Heart right ventricle (tissue), 16 donors: ENCODE measurements around the gene LRP5. TPM values are rescaled to one million over a fixed set of nuclear protein-coding genes. Genes with fewer than 3 reads are reported as not detected.

Source experiments
- ATAC-seq, 8 donors: fragments of 200-7000 bp; cut with Tn5 transposase; one replicate each; pipeline ENCODE4 v1.9.1; 2020; ENCODE audit warnings: mild to moderate bottlenecking in 8 of 8, moderate library complexity in 8 of 8, moderate number of reproducible peaks in 1 of 8
- DNase-seq, 2 donors: peaks; one replicate each; pipeline ENCODE4 v3.0.0-alpha.2; 2020
- H3K27ac ChIP-seq, 10 donors: fragments of 200-600 bp; sonication (generic) in 2 of 10; one replicate each; pipeline versions ENCODE4 v1.5.0 to v1.8.0; 2020 to 2022; ENCODE audit warnings: mild to moderate bottlenecking in 3 of 10
- H3K27me3 ChIP-seq, 7 donors: fragments of 200-600 bp; one replicate each; pipeline ENCODE4 v1.8.0; 2021 to 2022; ENCODE audit warnings: mild to moderate bottlenecking in 2 of 7
- H3K36me3 ChIP-seq, 9 donors: fragments of 200-600 bp; sonication (generic) in 1 of 9; one replicate each; pipeline versions ENCODE4 v1.5.0 to v1.8.0; 2020 to 2022; ENCODE audit warnings: mild to moderate bottlenecking in 2 of 9
- H3K4me1 ChIP-seq, 9 donors: fragments of 200-600 bp; sonication (generic) in 1 of 9; one replicate each; pipeline versions ENCODE4 v1.5.0 to v1.8.0; 2020 to 2022; ENCODE audit warnings: mild to moderate bottlenecking in 4 of 9
- H3K4me3 ChIP-seq, 10 donors: fragments of 200-600 bp; sonication (generic) in 2 of 10; one replicate each; pipeline versions ENCODE4 v1.5.0 to v1.8.0; 2020 to 2022; ENCODE audit warnings: mild to moderate bottlenecking in 7 of 10, moderate library complexity in 2 of 10
- H3K9me3 ChIP-seq, 11 donors: fragments of 200-600 bp in 10 of 11; sonication (generic) in 2 of 11; one replicate each; pipeline versions ENCODE4 v1.5.0 to v1.8.0; 2013 to 2022; ENCODE audit warnings: mild to moderate bottlenecking in 2 of 11, control low read depth in 1 of 11, moderate library complexity in 1 of 11
- CTCF ChIP-seq, 9 donors: fragments of 200-600 bp; sonication (generic) in 2 of 9; IDR thresholded peaks; one replicate each; pipeline versions ENCODE4 v1.5.0 to v1.8.0; 2021 to 2022; ENCODE audit warnings: antibody characterized with exemption in 9 of 9, mild to moderate bottlenecking in 5 of 9, moderate library complexity in 1 of 9
- WGBS, 2 donors: extraction: QIAGEN DNeasy Blood & Tissue Kit; methylation state at CpG; one replicate each; pipeline ENCODE4 v1.1.7; 2013; ENCODE audit warnings: inconsistent platforms in 1 of 2; 5-methylcytosine and 5-hydroxymethylcytosine counted together
- intact Hi-C, 10 donors: fragments of 100-400 bp; cut with DNase I; formaldehyde crosslinking; loops; one replicate each; pipeline versions ENCODE4 v1.11.1 to v1.14.2; 2022
- polyA plus RNA-seq, 2 donors: library from polyadenylated mRNA; stranded (reverse); fragments of 200-250 nt; gene quantifications; one replicate each; pipeline ENCODE4 v1.2.3, GENCODE V29; 2013
- total RNA-seq, 10 donors: library from RNA; stranded (reverse); fragmentation: NEBNext Ultra II Directional in 3 of 10; extraction: Animal tissue kit (Norgen Biotek cat#: 25700) in 3 of 10; gene quantifications; one replicate each; pipeline versions ENCODE4 v1.2.1 to v1.2.4, GENCODE V29; 2021 to 2023
- donor health status: Arrhythmogenic right ventricular cardiomyopathy.
- donor health status: ischemic (EF 13 %, LVEDD 7.1; RV severe dilation, severe dysfunction).
- donor health status: healthy with polysubstance abuse.
- donor health status: DM: no; HTN: yes; CAD: no.
- donor health status: DM: no; HTN: no; CAD: no.
- donor health status: ischemic (EF 25% LVEDD 6.9; RV normal size, moderate dysfunction).
- donor health status: ischemic (EF 25% LVEDD 5.7; RV mildly dilated, moderate dysfunction).
- donor health status: healthy.
- donor health status: DM: yes; HTN: yes; CAD: no.
- donor health status: Ischemic cardiomyopathy.
- donor health status: ischemic (EF 35%, LVEDD 5.7; RV mildly dilated, moderate dysfunction).
- donor health status: nonischemic (EF 11% LVEDD 7.7; RV severe dilation, severe dysfunction).
- donor health status: DM: yes; HTN: yes; CAD: no.
- donor health status: PGD.
- donor health status: ischemic (EF 29% LVEDD 5.4; RV normal size, mild dysfunction).
- donor health status: nonischemic (EF 23%, LVEDD 6.1; RV moderate dilation, normal function).

LRP5 gene
- total and polyA plus RNA-seq, 12 donors = 23.2 to 73.3 (median 46.3) TPM

GRCh38 chr11:68308068-68308467, 4.3 kb upstream of the LRP5 start:
- DNase-seq = peak in 1 of 2 donors; percentile 47
- intact Hi-C loops = loop anchor here in 2 of 10 donors (5.0 to 10.0 kb wide), 2 partner anchors 74 to 137 kb away; no protein-coding TSS in a partner anchor

DNA sequence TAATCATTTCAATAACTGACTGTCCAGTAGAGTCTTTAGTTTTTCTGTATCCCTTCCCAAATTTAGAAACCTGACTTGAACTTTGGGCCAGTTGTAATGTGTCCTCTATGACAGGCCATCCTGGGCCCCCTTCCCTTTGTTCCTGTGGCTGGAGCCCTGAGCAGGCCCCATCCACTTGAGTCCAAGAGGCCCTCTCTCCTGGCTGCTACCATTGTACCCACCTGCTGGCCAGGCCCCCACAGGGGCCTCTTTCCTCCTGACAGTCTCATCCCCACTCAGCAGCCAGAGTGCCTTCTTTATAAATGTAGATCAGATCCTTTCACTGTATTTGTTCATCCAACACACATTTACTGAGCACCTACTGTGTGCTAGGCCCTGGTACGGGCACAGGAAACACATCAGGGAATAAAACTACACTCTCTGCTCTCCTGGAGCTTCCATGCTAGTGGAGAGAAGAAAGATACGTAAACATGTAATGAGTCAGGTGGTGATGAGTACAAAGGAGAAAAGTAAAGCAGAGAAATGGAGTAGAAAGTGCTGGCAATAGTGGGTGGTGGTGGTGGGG, 2.7 kb upstream of the LRP5 start:
- Histone ChIP-seq H3K4me3 (no peak overlapping the region), H3K9me3 (no peaks in the 10 kb centered on the region), H3K27ac (no peak overlapping the region), H3K4me1 (peaks cover 7 to 24% (median 21%) of the 10 kb centered on the region in 9 donors), H3K36me3 (no peaks in the 10 kb centered on the region), H3K27me3 (peaks cover 0 to 25% (median 0%) of the 10 kb centered on the region in 7 donors)
- intact Hi-C loops = loop anchor here in 9 of 10 donors (5.0 to 10.0 kb wide), 4 partner anchors 37 to 135 kb away; partner anchors contain the start of gene C11orf24 (in 1 of the 9)
- TF ChIP-seq CTCF (IDR thresholded peaks at IDR 0.05) = no peak
- no peak for DNase-seq
- no peak for ATAC-seq
- 78 to 92% methylated on average over 2 of the region's 2 CpGs for WGBS, 2 donors

More at GRCh38 chr11:68308068-68308467, 4.3 kb upstream of the LRP5 start:
- Histone ChIP-seq H3K9me3 (no peaks in the 10 kb centered on the region), H3K27ac (peak overlapping the region in 8 of 10 donors; percentile 16 to 72 (median 68)), H3K4me1 (peaks cover 0 to 14% (median 5%) of the 10 kb centered on the region in 9 donors), H3K4me3 (no peak overlapping the region), H3K36me3 (no peaks in the 10 kb centered on the region), H3K27me3 (peaks cover 0 to 9% (median 0%) of the 10 kb centered on the region in 7 donors)
- WGBS, 2 donors = 59 to 67% methylated on average over 11 of the region's 11 CpGs
- peak; percentile 32 to 82 (median 63) for ATAC-seq
- TF ChIP-seq CTCF (IDR thresholded peaks at IDR 0.05) = no peak

GRCh38 chr11:68311160-68312116, 953 bp upstream of the LRP5 start:
- intact Hi-C loops = loop anchor here in 8 of 10 donors (5.0 kb wide), 3 partner anchors 39 to 71 kb away; partner anchors contain the start of gene C11orf24 (in 1 of the 8)
- 74 to 82% methylated on average over 25 of the region's 25 CpGs for WGBS, 2 donors
- Histone ChIP-seq H3K4me1 (peaks cover 14 to 41% (median 37%) of the 10 kb centered on the region in 9 donors), H3K9me3 (no peaks in the 10 kb centered on the region), H3K27ac (peak overlapping the region in 9 of 10 donors; percentile 26 to 81 (median 69)), H3K36me3 (no peaks in the 10 kb centered on the region), H3K27me3 (peaks cover 0 to 32% (median 0%) of the 10 kb centered on the region in 7 donors), H3K4me3 (peak overlapping the region in 7 of 10 donors; percentile 29 to 66 (median 42))
- DNase-seq (no peak), ATAC-seq (no peak)
- TF ChIP-seq CTCF (IDR thresholded peaks at IDR 0.05) = no peak
